MCF 10A (cell line): ENCODE results near the gene ERGIC2. TPM values are rescaled to one million over a fixed set of nuclear protein-coding genes. Genes with fewer than 3 reads are reported as not detected.

Experiments
- BruUV-seq: library from RNA; stranded (reverse); fragments of 400-500 nt; replicated peaks from 2 replicates; lab custom pipeline; 2021; lab: Mats Ljungman, UMichigan
- CTCF ChIA-PET: fragments of 300-600 bp; sonication (Branson Sonifier 250); formaldehyde crosslinking; extraction: SDS; loops from one replicate; lab custom pipeline; 2021; ENCODE audit warnings: antibody characterized with exemption, inconsistent platforms; lab: Yijun Ruan, JAX
- POLR2A ChIA-PET: fragments of 300-600, 350-650 bp; sonication (Branson Sonifier 250); formaldehyde crosslinking; extraction: SDS; loops from one replicate; lab custom pipeline; 2020; ENCODE audit warnings: antibody characterized with exemption, inconsistent platforms; lab: Yijun Ruan, JAX
- DNase-seq: peaks from one replicate; pipeline ENCODE4 v3.0.0-alpha.2; 2018; ENCODE audit not compliant: unreplicated experiment
- H3K27ac Mint-ChIP-seq: one replicate; pipeline ENCODE4 v1.8.0; 2022; ENCODE audit warnings: mild to moderate bottlenecking, low read depth, mixed read lengths; ENCODE audit not compliant: unreplicated experiment
- H3K27me3 Mint-ChIP-seq: one replicate; pipeline ENCODE4 v1.8.0; 2022; ENCODE audit warnings: mixed read lengths; ENCODE audit not compliant: insufficient read depth, unreplicated experiment
- H3K36me3 Mint-ChIP-seq: one replicate; pipeline ENCODE4 v1.8.0; 2022; ENCODE audit warnings: mild to moderate bottlenecking, moderate library complexity, mixed read lengths; ENCODE audit not compliant: insufficient read depth, unreplicated experiment
- H3K4me1 Mint-ChIP-seq: one replicate; pipeline ENCODE4 v1.8.0; 2022; ENCODE audit warnings: mixed read lengths; ENCODE audit not compliant: insufficient read depth, unreplicated experiment
- H3K4me3 Mint-ChIP-seq: one replicate; pipeline ENCODE4 v1.8.0; 2022; ENCODE audit warnings: mild to moderate bottlenecking, moderate library complexity, mixed read lengths; ENCODE audit not compliant: unreplicated experiment
- H3K9me3 Mint-ChIP-seq: one replicate; pipeline ENCODE4 v1.8.0; 2022; ENCODE audit warnings: mixed read lengths; ENCODE audit not compliant: unreplicated experiment
- CTCF ChIP-seq: fragments of 200-600 bp; IDR thresholded peaks from one replicate; pipeline ENCODE4 v1.8.0; 2022; ENCODE audit warnings: antibody characterized with exemption, mild to moderate bottlenecking; ENCODE audit not compliant: unreplicated experiment
- intact Hi-C: fragments of 100-400 bp; cut with micrococcal nuclease; formaldehyde crosslinking; loops from 2 replicates; pipeline ENCODE4 v1.14.1; 2022
- total RNA-seq: library from RNA; stranded (reverse); gene quantifications from 2 replicates; pipeline ENCODE4 v1.2.3, GENCODE V29; 2022

The ERGIC2 gene
- total RNA-seq, 1 experiment from 2014 or later = 63.6 TPM

GRCh38 chr12:29403991-29404390 is 23.0 kb upstream of the ERGIC2 start:
- no TSS peak for BruUV-seq
- CTCF ChIA-PET = no interaction called here
- Mint-ChIP-seq H3K4me3 (no peak overlapping the region), H3K27me3 (no peaks in the 10 kb centered on the region), H3K27ac (no peak overlapping the region), H3K4me1 (no peaks in the 10 kb centered on the region), H3K9me3 (no peaks in the 10 kb centered on the region), H3K36me3 (peaks cover 28% of the 10 kb centered on the region)
- TF ChIP-seq CTCF = no peak
- POLR2A ChIA-PET = no interaction called here
- no peak for DNase-seq
- intact Hi-C loops = no loop called here

- Mint-ChIP-seq H3K4me3 (no peak overlapping the region), H3K27me3 (no peaks in the 10 kb centered on the region), H3K27ac (no peak overlapping the region), H3K9me3 (no peaks in the 10 kb centered on the region), H3K36me3 (peaks cover 35% of the 10 kb centered on the region), H3K4me1 (no peaks in the 10 kb centered on the region)
- intact Hi-C loops = no loop called here
- ChIA-PET POLR2A (interaction anchor here (0.9 kb wide), 1 partner anchor 21 kb away, joined by 3 read pairs; the partner anchor contains the start of gene ERGIC2), CTCF (interaction anchor here (0.9 kb wide), 1 partner anchor 55 kb away, joined by 3 read pairs; no protein-coding TSS in a partner anchor)
- no peak for DNase-seq
- TF ChIP-seq CTCF = no peak
- BruUV-seq = no TSS peak
Measured at GRCh38 chr12:29402437-29402836, 21.5 kb upstream of the ERGIC2 start.

DNA sequence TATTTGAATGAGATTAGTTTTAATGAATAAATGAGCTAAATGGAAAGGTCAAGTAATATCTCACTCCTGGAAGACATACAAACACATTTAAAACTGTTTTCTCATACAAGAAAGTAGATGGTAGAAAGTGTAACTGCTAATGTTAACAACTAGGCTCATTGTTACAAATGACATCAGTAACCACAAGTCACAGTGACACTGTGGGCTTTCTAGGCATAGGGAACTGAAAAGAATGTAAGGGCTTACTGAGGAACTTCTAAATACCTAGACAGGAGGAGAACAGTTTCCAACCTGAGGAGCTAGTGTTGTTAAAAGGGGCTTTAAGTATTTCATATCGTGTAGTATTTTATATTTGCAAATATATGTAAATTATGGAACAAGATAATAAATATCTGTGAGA is 17.5 kb upstream of the ERGIC2 start:
- Mint-ChIP-seq H3K36me3 (peaks cover 28% of the 10 kb centered on the region), H3K4me1 (peaks cover 5% of the 10 kb centered on the region), H3K9me3 (no peaks in the 10 kb centered on the region), H3K27ac (peak overlapping the region; percentile 63), H3K4me3 (no peak overlapping the region), H3K27me3 (no peaks in the 10 kb centered on the region)
- ChIA-PET CTCF (interaction anchor here (0.6 to 0.9 kb wide), 3 partner anchors 97 to 312 kb away, joined by 3 read pairs; no protein-coding TSS in a partner anchor), POLR2A (interaction anchor here (0.7 to 4.0 kb wide), 2 partner anchors 18 to 1357 kb away, joined by 3 to 14 read pairs; partner anchors contain the start of gene ERGIC2)
- no peak for TF ChIP-seq CTCF
- no peak for DNase-seq
- intact Hi-C loops = no loop called here
- BruUV-seq = no TSS peak

DNA sequence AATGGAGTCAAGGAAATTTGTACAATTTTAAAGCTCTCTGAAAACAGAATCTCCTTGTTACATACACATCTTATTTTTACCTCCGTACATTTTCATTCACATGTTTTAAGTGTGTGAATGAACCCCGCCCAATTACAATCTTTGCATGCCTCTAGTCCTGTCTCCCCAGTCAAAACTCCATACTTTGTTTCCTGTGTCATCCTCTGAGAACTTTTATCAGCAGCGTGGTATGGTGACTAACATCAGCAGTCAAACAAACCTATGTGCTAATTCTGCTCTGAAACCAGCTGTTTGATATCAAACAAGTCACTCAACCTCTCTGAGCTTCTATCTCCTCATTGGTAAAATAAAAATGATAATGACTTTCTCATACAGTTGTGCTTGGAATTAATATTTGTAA is 15.8 kb upstream of the ERGIC2 start:
- Mint-ChIP-seq H3K27me3 (no peaks in the 10 kb centered on the region), H3K4me1 (peaks cover 5% of the 10 kb centered on the region), H3K27ac (no peak overlapping the region), H3K36me3 (peaks cover 25% of the 10 kb centered on the region), H3K9me3 (no peaks in the 10 kb centered on the region), H3K4me3 (no peak overlapping the region)
- no peak for TF ChIP-seq CTCF
- no peak for DNase-seq
- POLR2A ChIA-PET = interaction anchor here (1.5 kb wide), 1 partner anchor 16 kb away, joined by 6 read pairs; the partner anchor contains the start of gene ERGIC2
- no TSS peak for BruUV-seq
- CTCF ChIA-PET = no interaction called here
- intact Hi-C loops = no loop called here
